Liver (tissue), 9 donors: ENCODE measurements around the gene ST3GAL3. TPM values are rescaled to one million over a fixed set of nuclear protein-coding genes. Genes with fewer than 3 reads are reported as not detected.

Source experiments
- DNase-seq: peaks from one replicate; pipeline ENCODE4 v3.0.0-alpha.2; 2017; ENCODE audit warnings: low spot score
- H3K27ac ChIP-seq, 2 donors: one replicate each; pipeline ENCODE4 v1.7.0; 2013; ENCODE audit warnings: inconsistent platforms in 2 of 2, low read length in 2 of 2, control low read depth in 1 of 2, low read depth in 1 of 2, mild to moderate bottlenecking in 1 of 2
- H3K27me3 ChIP-seq, 4 donors: one replicate each; pipeline versions ENCODE4 v1.6.1 to v1.7.0; 2013; ENCODE audit warnings: low read length in 3 of 4, inconsistent platforms in 1 of 4, mild to moderate bottlenecking in 1 of 4, moderate library complexity in 1 of 4; ENCODE audit not compliant: control insufficient read depth in 4 of 4, insufficient read depth in 4 of 4
- H3K36me3 ChIP-seq, 4 donors: one replicate each; pipeline versions ENCODE4 v1.6.1 to v1.7.0; 2013; ENCODE audit warnings: low read length in 3 of 4, mild to moderate bottlenecking in 3 of 4, low read depth in 1 of 4, moderate library complexity in 1 of 4; ENCODE audit not compliant: control insufficient read depth in 4 of 4, insufficient read depth in 3 of 4
- H3K4me1 ChIP-seq, 4 donors: one replicate each; pipeline versions ENCODE4 v1.6.1 to v1.7.0; 2013; ENCODE audit warnings: low read length in 3 of 4, mild to moderate bottlenecking in 3 of 4, moderate library complexity in 1 of 4; ENCODE audit not compliant: control insufficient read depth in 4 of 4, insufficient read depth in 4 of 4
- H3K4me3 ChIP-seq, 3 donors: one replicate each; pipeline versions ENCODE4 v1.6.1 to v1.7.0; 2013; ENCODE audit warnings: low read length in 3 of 3, control low read depth in 1 of 3, low read depth in 1 of 3, mild to moderate bottlenecking in 1 of 3
- H3K9ac ChIP-seq, 2 donors: one replicate each; pipeline ENCODE4 v1.7.0; 2013; ENCODE audit warnings: low read length in 2 of 2, mild to moderate bottlenecking in 2 of 2, moderate library complexity in 2 of 2, control low read depth in 1 of 2, low read depth in 1 of 2
- H3K9me3 ChIP-seq, 4 donors: one replicate each; pipeline versions ENCODE4 v1.6.1 to v1.7.0; 2013; ENCODE audit warnings: low read length in 3 of 4; ENCODE audit not compliant: control insufficient read depth in 4 of 4
- EGR1 ChIP-seq, 2 donors: IDR thresholded peaks; 2 replicates each; pipeline ENCODE4 v1.6.1; 2016 to 2018; ENCODE audit warnings: antibody characterized with exemption in 2 of 2, low read depth in 2 of 2
- FOXA2 ChIP-seq: IDR thresholded peaks from 2 replicates; pipeline ENCODE4 v1.6.1; 2016; ENCODE audit warnings: antibody characterized with exemption
- GABPA ChIP-seq, 2 donors: IDR thresholded peaks in 1 of 2; conservative IDR thresholded peaks in 1 of 2; 2 replicates each; pipeline ENCODE4 v1.6.1; 2016; ENCODE audit warnings: antibody characterized with exemption in 2 of 2, mild to moderate bottlenecking in 1 of 2, moderate library complexity in 1 of 2
- HNF4A ChIP-seq, 2 donors: conservative IDR thresholded peaks; 2 replicates each; pipeline ENCODE4 v1.6.1; 2016; ENCODE audit warnings: antibody characterized with exemption in 2 of 2, mild to moderate bottlenecking in 2 of 2
- HNF4G ChIP-seq: IDR thresholded peaks from 2 replicates; pipeline ENCODE4 v1.6.1; 2016; ENCODE audit warnings: antibody characterized with exemption
- JUND ChIP-seq, 2 donors: IDR thresholded peaks; 2 replicates each; pipeline ENCODE4 v1.6.1; 2016; ENCODE audit warnings: antibody characterized with exemption in 2 of 2
- NR2F2 ChIP-seq: IDR thresholded peaks from 2 replicates; pipeline ENCODE4 v1.6.1; 2016; ENCODE audit warnings: antibody characterized with exemption
- RAD21 ChIP-seq, 2 donors: IDR thresholded peaks; 2 replicates each; pipeline ENCODE4 v1.6.1; 2016; ENCODE audit warnings: antibody characterized with exemption in 2 of 2, mild to moderate bottlenecking in 2 of 2
- RXRA ChIP-seq, 2 donors: IDR thresholded peaks; 2 replicates each; pipeline ENCODE4 v1.6.1; 2017 to 2018; ENCODE audit warnings: antibody characterized with exemption in 2 of 2, mild to moderate bottlenecking in 1 of 2
- SP1 ChIP-seq: IDR thresholded peaks from 2 replicates; pipeline ENCODE4 v1.6.1; 2018; ENCODE audit warnings: antibody characterized with exemption, mild to moderate bottlenecking
- TAF1 ChIP-seq: conservative IDR thresholded peaks from 2 replicates; pipeline ENCODE4 v1.6.1; 2016; ENCODE audit warnings: antibody characterized with exemption, mild to moderate bottlenecking
- YY1 ChIP-seq: IDR thresholded peaks from 2 replicates; pipeline ENCODE4 v1.6.1; 2016; ENCODE audit warnings: antibody characterized with exemption, mild to moderate bottlenecking
- WGBS: extraction: QIAGEN DNeasy Blood & Tissue Kit; methylation state at CpG from one replicate; pipeline ENCODE4 v1.1.7; 2013; 5-methylcytosine and 5-hydroxymethylcytosine counted together
- polyA plus RNA-seq, 2 donors: library from polyadenylated mRNA; stranded (reverse) in 1 of 2; unstranded in 1 of 2; fragments of 200-250 nt in 1 of 2; fragments of >200 nt in 1 of 2; fragmentation: Nextera tagmentation in 1 of 2; extraction: Ambion mirVana in 1 of 2; gene quantifications; one replicate each; pipeline versions ENCODE4 v1.2.1 to v1.2.3, GENCODE V29; 2013 to 2015
- total RNA-seq, 2 donors: library from RNA; depleted of rRNA; stranded (reverse); fragments of >200 nt; gene quantifications; one replicate each; pipeline ENCODE4 v1.2.3, GENCODE V29; 2014
- TF ChIP-seq, protein P1 (sequence below): IDR thresholded peaks from 2 replicates; pipeline ENCODE4 v1.6.1; 2016; ENCODE audit warnings: antibody characterized with exemption
- TF ChIP-seq, protein P2 (sequence below): IDR thresholded peaks from 2 replicates; pipeline ENCODE4 v1.6.1; 2016; ENCODE audit warnings: antibody characterized with exemption
- TF ChIP-seq, protein P3 (sequence below): fragments of 150-350 bp; IDR thresholded peaks from 2 replicates; pipeline ENCODE4 v1.5.1; 2017; ENCODE audit warnings: improper control_type of control experiment, low read depth, low read length; ENCODE audit not compliant: missing input control
- donor health status: healthy.
- donor health status: healthy.
- donor health status: healthy.
- donor health status: healthy.
- donor health status: healthy.

The ST3GAL3 gene
- total and polyA plus RNA-seq, 4 donors = 4.9 to 11.4 (median 8.1) TPM

DNA sequence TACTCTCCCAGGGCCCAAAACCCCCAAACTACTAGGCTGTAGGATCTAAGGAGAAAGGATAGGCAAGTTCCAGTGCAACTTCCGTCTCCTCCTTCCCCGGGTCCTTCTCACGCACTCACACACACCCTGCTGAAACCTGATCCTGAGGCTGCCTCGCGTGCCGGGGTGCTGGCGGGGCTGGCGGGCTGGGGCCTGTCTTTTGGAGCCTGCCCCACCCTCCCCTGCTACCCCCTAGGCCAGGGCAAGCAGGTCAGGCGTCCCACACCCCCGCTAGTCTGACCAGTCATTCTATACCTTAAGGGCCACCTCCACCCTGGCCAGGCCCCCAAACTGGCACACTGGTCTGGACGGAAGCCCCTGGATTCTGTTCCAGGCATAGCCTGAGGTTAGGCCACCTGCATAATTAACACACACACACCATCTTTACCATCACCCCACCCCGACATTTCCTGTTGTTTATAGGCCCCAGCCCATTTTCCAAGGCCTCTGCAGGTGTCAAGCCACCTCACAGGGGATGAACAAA, 178.0 kb downstream of the ST3GAL3 start (continued):
- TF ChIP-seq FOXA2 = no peak
- TF ChIP-seq, protein P1, sequence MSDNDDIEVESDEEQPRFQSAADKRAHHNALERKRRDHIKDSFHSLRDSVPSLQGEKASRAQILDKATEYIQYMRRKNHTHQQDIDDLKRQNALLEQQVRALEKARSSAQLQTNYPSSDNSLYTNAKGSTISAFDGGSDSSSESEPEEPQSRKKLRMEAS = no peak
- no peak for TF ChIP-seq HNF4G

DNA sequence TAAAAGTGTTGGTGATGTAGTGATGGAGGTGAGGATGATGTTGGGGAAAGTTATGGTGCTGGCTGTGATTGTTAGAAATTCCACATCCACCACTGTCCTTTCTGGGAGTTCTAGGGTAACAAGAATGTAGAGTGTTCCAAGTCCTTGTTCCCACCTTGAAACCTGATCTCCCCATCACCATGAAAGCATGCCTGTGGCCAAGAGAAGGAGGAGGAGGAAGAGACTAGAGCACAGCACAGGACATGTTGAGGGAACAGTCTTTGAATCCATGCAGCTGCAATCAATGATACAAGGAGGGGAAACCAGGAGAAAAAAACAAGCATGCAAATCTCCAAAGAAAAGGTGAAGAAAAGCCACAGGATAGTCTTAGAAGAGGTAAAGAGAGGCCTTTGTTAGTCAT, 180.4 kb downstream of the ST3GAL3 start:
- no peak for TF ChIP-seq TAF1
- TF ChIP-seq, protein P2, sequence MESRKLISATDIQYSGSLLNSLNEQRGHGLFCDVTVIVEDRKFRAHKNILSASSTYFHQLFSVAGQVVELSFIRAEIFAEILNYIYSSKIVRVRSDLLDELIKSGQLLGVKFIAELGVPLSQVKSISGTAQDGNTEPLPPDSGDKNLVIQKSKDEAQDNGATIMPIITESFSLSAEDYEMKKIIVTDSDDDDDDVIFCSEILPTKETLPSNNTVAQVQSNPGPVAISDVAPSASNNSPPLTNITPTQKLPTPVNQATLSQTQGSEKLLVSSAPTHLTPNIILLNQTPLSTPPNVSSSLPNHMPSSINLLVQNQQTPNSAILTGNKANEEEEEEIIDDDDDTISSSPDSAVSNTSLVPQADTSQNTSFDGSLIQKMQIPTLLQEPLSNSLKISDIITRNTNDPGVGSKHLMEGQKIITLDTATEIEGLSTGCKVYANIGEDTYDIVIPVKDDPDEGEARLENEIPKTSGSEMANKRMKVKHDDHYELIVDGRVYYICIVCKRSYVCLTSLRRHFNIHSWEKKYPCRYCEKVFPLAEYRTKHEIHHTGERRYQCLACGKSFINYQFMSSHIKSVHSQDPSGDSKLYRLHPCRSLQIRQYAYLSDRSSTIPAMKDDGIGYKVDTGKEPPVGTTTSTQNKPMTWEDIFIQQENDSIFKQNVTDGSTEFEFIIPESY = no peak
- no peak for TF ChIP-seq RAD21 (IDR thresholded peaks at IDR 0.05)
- no peaks in the 10 kb centered on the region for H3K27me3 ChIP-seq
- H3K36me3 ChIP-seq = peaks cover 0 to 1% (median 0%) of the 10 kb centered on the region in 4 donors
- no peaks in the 10 kb centered on the region for H3K4me1 ChIP-seq
- H3K9me3 ChIP-seq = no peaks in the 10 kb centered on the region
- no peak overlapping the region for H3K27ac ChIP-seq
- H3K4me3 ChIP-seq = no peak overlapping the region
- no peak for DNase-seq
- H3K9ac ChIP-seq = no peak overlapping the region

DNA sequence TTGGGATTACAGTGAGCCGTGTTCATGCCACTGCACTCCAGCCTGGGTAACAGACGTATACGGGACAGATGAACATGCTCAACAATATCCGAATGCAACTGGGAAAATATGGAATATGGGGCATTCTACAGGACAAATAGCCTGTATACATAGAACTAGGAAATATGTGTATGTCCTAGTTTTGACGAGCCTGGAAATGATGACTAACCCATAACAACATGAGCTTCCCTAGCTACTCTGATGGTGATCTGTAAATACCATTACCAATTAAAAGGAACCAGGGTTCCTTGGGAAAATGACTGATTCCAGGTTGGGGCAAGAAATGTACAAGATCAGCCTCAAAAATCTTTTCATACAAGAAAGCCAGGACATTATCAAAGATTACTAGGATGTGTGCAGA, 183.5 kb downstream of the ST3GAL3 start:
- H3K36me3 ChIP-seq = peaks cover 0 to under 1% (median 0%) of the 10 kb centered on the region in 4 donors
- no peak overlapping the region for H3K4me3 ChIP-seq
- no peak for DNase-seq
- no peaks in the 10 kb centered on the region for H3K9me3 ChIP-seq
- H3K27me3 ChIP-seq = no peaks in the 10 kb centered on the region
- H3K27ac ChIP-seq = no peak overlapping the region
- 92% methylated on average over 5 of the region's 5 CpGs for WGBS
- TF ChIP-seq HNF4A (conservative IDR thresholded peaks at IDR 0.05) (no peak), GABPA (IDR thresholded peaks at IDR 0.05 in 1 of 2, conservative IDR thresholded peaks at IDR 0.05 in 1 of 2) (no peak), NR2F2 (no peak), RXRA (IDR thresholded peaks at IDR 0.05) (no peak), RAD21 (IDR thresholded peaks at IDR 0.05) (no peak), JUND (IDR thresholded peaks at IDR 0.05) (no peak), EGR1 (IDR thresholded peaks at IDR 0.05; ENCODE audit: low read depth in 2 of 2) (no peak), SP1 (no peak), YY1 (no peak)
- TF ChIP-seq, protein P3, sequence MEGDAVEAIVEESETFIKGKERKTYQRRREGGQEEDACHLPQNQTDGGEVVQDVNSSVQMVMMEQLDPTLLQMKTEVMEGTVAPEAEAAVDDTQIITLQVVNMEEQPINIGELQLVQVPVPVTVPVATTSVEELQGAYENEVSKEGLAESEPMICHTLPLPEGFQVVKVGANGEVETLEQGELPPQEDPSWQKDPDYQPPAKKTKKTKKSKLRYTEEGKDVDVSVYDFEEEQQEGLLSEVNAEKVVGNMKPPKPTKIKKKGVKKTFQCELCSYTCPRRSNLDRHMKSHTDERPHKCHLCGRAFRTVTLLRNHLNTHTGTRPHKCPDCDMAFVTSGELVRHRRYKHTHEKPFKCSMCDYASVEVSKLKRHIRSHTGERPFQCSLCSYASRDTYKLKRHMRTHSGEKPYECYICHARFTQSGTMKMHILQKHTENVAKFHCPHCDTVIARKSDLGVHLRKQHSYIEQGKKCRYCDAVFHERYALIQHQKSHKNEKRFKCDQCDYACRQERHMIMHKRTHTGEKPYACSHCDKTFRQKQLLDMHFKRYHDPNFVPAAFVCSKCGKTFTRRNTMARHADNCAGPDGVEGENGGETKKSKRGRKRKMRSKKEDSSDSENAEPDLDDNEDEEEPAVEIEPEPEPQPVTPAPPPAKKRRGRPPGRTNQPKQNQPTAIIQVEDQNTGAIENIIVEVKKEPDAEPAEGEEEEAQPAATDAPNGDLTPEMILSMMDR = no peak
- TF ChIP-seq, protein P1 = no peak
- H3K4me1 ChIP-seq = no peaks in the 10 kb centered on the region
- no peak overlapping the region for H3K9ac ChIP-seq
